IMR-90 (cell line): ENCODE measurements around the gene CYSLTR2.

Source experiments
- POLR2A ChIP-seq: IDR thresholded peaks from 2 replicates; pipeline ENCODE4 v1.6.1; 2012; ENCODE audit warnings: mild to moderate bottlenecking, low read depth, low read length
- USF2 ChIP-seq: fragments of 150-350 bp; IDR thresholded peaks from 2 replicates; pipeline ENCODE4 v1.6.1; 2017; ENCODE audit warnings: mild to moderate bottlenecking, antibody characterized with exemption, low read length, low read depth

DNA sequence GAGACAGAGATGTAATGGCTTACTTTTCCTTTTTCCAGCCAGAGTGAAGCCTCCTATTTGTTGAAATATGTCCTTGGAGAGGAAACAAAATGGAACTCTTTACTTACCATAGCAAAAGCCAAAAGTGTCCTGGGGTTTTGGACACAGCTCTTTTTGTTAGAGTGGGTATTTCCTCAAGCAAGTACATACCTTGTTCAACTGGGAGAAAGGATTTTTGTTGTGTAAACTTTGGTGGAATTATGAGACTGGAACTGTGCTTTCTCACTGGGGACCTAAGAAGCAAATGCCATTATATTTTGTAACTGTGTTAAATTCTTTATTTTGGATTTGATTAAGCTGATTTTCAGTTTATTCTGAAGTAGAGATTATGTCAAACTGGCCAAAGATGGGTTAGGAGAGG lies 58.4 kb downstream of the CYSLTR2 start:
- TF ChIP-seq USF2, result no peak
- no peak for TF ChIP-seq POLR2A
